HepG2 (cell line): Measurements from ENCODE around the gene ACADS. TPM values are rescaled to one million over a fixed set of nuclear protein-coding genes. Genes with fewer than 3 reads are reported as not detected.

Source experiments
- ATAD3A ChIP-seq: sonication (generic); formaldehyde crosslinking; IDR thresholded peaks from 2 replicates; pipeline ENCODE4 v1.4.0; 2020; ENCODE audit warnings: missing genetic modification reagents
- BRD4 ChIP-seq: sonication (generic); formaldehyde crosslinking; IDR thresholded peaks from 2 replicates; pipeline ENCODE4 v1.4.0; 2020; ENCODE audit warnings: missing genetic modification reagents
- HNRNPK ChIP-seq: fragments of 200-400 bp; formaldehyde crosslinking; IDR thresholded peaks from 2 replicates; pipeline ENCODE4 v1.6.1; 2018; ENCODE audit warnings: low read length, low read depth, moderate library complexity, mild to moderate bottlenecking; ENCODE audit not compliant: poor library complexity, severe bottlenecking
- MEIS2 ChIP-seq: sonication (generic); formaldehyde crosslinking; IDR thresholded peaks from 2 replicates; pipeline ENCODE4 v1.9.0; 2021; ENCODE audit warnings: mild to moderate bottlenecking, missing genetic modification reagents
- SALL1 ChIP-seq: sonication (generic); formaldehyde crosslinking; IDR thresholded peaks from 2 replicates; pipeline ENCODE4 v1.8.0; 2022; ENCODE audit warnings: mild to moderate bottlenecking, missing genetic modification reagents
- SP5 ChIP-seq: IDR thresholded peaks from 2 replicates; pipeline ENCODE4 v1.6.1; 2016; ENCODE audit warnings: low read depth, borderline replicate concordance
- polyA plus RNA-seq, 8 experiments: library from polyadenylated mRNA; depleted of rRNA in 3 of 8; stranded (reverse) in 7 of 8; unstranded in 1 of 8; fragments of >200 nt; fragmentation: Illumina TruSeq in 4 of 8; extraction: Trizol in 4 of 8; gene quantifications; 2 replicates each; pipeline versions ENCODE4 v1.2.1 to v1.2.3, GENCODE V29; 2011 to 2016; ENCODE audit warnings: low read depth in 4 of 8, missing spikeins in 1 of 8, mixed read lengths in 1 of 8; ENCODE audit not compliant: insufficient read depth in 1 of 8
- total RNA-seq, 5 experiments: library from RNA; depleted of rRNA; stranded (reverse); fragments of >200 nt; fragmentation: Illumina TruSeq; extraction: Trizol; gene quantifications; 2 replicates each; pipeline ENCODE4 v1.2.3, GENCODE V29; 2016; ENCODE audit warnings: low read depth in 1 of 5
- TF ChIP-seq, protein P1 (sequence below), 2 experiments: sonication (generic) in 1 of 2; formaldehyde crosslinking in 1 of 2; IDR thresholded peaks; 2 replicates each; pipeline versions ENCODE4 v1.6.1 to v1.9.0; 2014 to 2022; ENCODE audit warnings: antibody characterized with exemption in 1 of 2, borderline replicate concordance in 1 of 2, inconsistent platforms in 1 of 2, low read depth in 1 of 2, missing genetic modification reagents in 1 of 2
- TF ChIP-seq, protein P2 (sequence below): sonication (generic); formaldehyde crosslinking; IDR thresholded peaks from 2 replicates; pipeline ENCODE4 v1.9.0; 2021; ENCODE audit warnings: missing genetic modification reagents, borderline replicate concordance
- TF ChIP-seq, protein P3 (sequence below): sonication (generic); formaldehyde crosslinking; IDR thresholded peaks from 2 replicates; pipeline ENCODE4 v1.5.1; 2020; ENCODE audit warnings: missing genetic modification reagents, mild to moderate bottlenecking, borderline replicate concordance
- TF ChIP-seq, protein P4 (sequence below): IDR thresholded peaks from 2 replicates; pipeline ENCODE4 v1.6.1; 2016; ENCODE audit warnings: missing genetic modification reagents, missing compliant biosample characterization
- TF ChIP-seq, protein P5 (sequence below): sonication (generic); formaldehyde crosslinking; IDR thresholded peaks from 2 replicates; pipeline ENCODE4 v1.5.1; 2020; ENCODE audit warnings: mild to moderate bottlenecking, missing genetic modification reagents, moderate library complexity
- TF ChIP-seq, protein P6 (sequence below): sonication (generic); formaldehyde crosslinking; conservative IDR thresholded peaks from 2 replicates; pipeline ENCODE4 v1.4.0; 2020; ENCODE audit warnings: missing genetic modification reagents

The ACADS gene
- total and polyA plus RNA-seq, 2 of the 13 experiments (the other 11 are each of a cell fraction or from before 2014, with no cell fraction given): 17.4 to 27.7 TPM

DNA sequence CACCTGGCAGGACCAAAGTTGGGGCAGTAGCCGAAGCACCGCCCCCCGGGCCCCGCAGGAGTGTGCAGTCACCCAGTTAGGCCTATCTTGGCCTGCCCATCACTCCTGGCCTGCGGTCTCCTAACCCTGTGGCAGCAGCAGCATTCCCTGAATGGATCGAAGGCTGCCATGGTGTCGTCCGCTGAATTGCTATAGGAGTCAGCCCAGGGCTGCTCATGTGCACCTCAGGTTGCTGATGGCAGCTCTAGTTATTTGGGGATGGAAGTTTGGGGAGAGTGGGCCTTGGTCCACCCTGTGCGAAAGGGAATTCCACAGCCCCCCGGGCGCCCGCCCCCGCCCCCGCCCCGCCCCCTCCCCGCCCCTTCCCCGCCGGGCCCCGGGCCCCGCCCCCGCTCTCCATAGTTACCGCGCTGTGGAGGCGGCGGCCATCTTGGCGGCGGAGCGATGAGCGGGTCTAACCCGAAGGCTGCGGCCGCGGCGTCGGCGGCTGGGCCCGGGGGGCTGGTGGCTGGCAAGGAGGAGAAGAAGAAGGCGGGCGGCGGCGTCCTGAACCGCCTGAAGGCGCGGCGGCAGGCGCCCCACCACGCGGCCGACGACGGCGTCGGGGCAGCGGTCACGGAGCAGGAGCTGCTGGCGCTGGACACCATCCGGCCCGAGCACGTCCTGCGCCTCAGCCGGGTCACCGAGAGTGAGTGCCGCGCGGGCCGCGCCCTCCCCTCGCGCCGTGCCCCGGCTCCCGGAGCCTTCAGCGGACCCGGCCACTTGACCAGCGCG lies 15.4 kb upstream of the ACADS start, which contains the start of gene UNC119B (continued):
- TF ChIP-seq, protein P1, sequence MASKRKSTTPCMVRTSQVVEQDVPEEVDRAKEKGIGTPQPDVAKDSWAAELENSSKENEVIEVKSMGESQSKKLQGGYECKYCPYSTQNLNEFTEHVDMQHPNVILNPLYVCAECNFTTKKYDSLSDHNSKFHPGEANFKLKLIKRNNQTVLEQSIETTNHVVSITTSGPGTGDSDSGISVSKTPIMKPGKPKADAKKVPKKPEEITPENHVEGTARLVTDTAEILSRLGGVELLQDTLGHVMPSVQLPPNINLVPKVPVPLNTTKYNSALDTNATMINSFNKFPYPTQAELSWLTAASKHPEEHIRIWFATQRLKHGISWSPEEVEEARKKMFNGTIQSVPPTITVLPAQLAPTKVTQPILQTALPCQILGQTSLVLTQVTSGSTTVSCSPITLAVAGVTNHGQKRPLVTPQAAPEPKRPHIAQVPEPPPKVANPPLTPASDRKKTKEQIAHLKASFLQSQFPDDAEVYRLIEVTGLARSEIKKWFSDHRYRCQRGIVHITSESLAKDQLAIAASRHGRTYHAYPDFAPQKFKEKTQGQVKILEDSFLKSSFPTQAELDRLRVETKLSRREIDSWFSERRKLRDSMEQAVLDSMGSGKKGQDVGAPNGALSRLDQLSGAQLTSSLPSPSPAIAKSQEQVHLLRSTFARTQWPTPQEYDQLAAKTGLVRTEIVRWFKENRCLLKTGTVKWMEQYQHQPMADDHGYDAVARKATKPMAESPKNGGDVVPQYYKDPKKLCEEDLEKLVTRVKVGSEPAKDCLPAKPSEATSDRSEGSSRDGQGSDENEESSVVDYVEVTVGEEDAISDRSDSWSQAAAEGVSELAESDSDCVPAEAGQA (IDR thresholded peaks at IDR 0.05; ENCODE audit: low read depth): peak; percentile 42; the same call in 1 of the 2 replicates
- TF ChIP-seq, protein P1 (CRISPR knock-in tag; IDR thresholded peaks at IDR 0.05; ENCODE audit: borderline replicate concordance): no peak
- no peak for TF ChIP-seq MEIS2 (CRISPR knock-in tag)
- no peak for TF ChIP-seq BRD4
- TF ChIP-seq, protein P2, sequence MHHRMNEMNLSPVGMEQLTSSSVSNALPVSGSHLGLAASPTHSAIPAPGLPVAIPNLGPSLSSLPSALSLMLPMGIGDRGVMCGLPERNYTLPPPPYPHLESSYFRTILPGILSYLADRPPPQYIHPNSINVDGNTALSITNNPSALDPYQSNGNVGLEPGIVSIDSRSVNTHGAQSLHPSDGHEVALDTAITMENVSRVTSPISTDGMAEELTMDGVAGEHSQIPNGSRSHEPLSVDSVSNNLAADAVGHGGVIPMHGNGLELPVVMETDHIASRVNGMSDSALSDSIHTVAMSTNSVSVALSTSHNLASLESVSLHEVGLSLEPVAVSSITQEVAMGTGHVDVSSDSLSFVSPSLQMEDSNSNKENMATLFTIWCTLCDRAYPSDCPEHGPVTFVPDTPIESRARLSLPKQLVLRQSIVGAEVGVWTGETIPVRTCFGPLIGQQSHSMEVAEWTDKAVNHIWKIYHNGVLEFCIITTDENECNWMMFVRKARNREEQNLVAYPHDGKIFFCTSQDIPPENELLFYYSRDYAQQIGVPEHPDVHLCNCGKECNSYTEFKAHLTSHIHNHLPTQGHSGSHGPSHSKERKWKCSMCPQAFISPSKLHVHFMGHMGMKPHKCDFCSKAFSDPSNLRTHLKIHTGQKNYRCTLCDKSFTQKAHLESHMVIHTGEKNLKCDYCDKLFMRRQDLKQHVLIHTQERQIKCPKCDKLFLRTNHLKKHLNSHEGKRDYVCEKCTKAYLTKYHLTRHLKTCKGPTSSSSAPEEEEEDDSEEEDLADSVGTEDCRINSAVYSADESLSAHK (CRISPR knock-in tag): no peak
- TF ChIP-seq, protein P3, sequence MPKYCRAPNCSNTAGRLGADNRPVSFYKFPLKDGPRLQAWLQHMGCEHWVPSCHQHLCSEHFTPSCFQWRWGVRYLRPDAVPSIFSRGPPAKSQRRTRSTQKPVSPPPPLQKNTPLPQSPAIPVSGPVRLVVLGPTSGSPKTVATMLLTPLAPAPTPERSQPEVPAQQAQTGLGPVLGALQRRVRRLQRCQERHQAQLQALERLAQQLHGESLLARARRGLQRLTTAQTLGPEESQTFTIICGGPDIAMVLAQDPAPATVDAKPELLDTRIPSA: peak; percentile 59; the same call in 1 of the 2 replicates
- TF ChIP-seq, protein P4, sequence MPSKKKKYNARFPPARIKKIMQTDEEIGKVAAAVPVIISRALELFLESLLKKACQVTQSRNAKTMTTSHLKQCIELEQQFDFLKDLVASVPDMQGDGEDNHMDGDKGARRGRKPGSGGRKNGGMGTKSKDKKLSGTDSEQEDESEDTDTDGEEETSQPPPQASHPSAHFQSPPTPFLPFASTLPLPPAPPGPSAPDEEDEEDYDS (CRISPR knock-in tag): peak; percentile 39; the same call in 1 of the 2 replicates
- TF ChIP-seq ATAD3A (CRISPR knock-in tag): no peak
- TF ChIP-seq SP5: no peak
- TF ChIP-seq HNRNPK: peak; percentile 17
- TF ChIP-seq, protein P5, sequence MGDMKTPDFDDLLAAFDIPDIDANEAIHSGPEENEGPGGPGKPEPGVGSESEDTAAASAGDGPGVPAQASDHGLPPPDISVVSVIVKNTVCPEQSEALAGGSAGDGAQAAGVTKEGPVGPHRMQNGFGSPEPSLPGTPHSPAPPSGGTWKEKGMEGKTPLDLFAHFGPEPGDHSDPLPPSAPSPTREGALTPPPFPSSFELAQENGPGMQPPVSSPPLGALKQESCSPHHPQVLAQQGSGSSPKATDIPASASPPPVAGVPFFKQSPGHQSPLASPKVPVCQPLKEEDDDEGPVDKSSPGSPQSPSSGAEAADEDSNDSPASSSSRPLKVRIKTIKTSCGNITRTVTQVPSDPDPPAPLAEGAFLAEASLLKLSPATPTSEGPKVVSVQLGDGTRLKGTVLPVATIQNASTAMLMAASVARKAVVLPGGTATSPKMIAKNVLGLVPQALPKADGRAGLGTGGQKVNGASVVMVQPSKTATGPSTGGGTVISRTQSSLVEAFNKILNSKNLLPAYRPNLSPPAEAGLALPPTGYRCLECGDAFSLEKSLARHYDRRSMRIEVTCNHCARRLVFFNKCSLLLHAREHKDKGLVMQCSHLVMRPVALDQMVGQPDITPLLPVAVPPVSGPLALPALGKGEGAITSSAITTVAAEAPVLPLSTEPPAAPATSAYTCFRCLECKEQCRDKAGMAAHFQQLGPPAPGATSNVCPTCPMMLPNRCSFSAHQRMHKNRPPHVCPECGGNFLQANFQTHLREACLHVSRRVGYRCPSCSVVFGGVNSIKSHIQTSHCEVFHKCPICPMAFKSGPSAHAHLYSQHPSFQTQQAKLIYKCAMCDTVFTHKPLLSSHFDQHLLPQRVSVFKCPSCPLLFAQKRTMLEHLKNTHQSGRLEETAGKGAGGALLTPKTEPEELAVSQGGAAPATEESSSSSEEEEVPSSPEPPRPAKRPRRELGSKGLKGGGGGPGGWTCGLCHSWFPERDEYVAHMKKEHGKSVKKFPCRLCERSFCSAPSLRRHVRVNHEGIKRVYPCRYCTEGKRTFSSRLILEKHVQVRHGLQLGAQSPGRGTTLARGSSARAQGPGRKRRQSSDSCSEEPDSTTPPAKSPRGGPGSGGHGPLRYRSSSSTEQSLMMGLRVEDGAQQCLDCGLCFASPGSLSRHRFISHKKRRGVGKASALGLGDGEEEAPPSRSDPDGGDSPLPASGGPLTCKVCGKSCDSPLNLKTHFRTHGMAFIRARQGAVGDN (CRISPR knock-in tag): peak; percentile 72
- TF ChIP-seq SALL1: peak; percentile 48; the same call in 1 of the 2 replicates
- TF ChIP-seq, protein P6, sequence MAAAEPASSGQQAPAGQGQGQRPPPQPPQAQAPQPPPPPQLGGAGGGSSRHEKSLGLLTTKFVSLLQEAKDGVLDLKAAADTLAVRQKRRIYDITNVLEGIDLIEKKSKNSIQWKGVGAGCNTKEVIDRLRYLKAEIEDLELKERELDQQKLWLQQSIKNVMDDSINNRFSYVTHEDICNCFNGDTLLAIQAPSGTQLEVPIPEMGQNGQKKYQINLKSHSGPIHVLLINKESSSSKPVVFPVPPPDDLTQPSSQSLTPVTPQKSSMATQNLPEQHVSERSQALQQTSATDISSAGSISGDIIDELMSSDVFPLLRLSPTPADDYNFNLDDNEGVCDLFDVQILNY: no peak
